GM18519 (cell line): Measurements from ENCODE around the gene BNC2.

Experiments used
- ATAC-seq: cut with Tn5 transposase; IDR thresholded peaks from one replicate; pipeline ENCODE4 v1.9.1; 2021; ENCODE audit warnings: mild to moderate bottlenecking, moderate library complexity; ENCODE audit not compliant: unreplicated experiment, low FRiP score

BNC2 gene

DNA sequence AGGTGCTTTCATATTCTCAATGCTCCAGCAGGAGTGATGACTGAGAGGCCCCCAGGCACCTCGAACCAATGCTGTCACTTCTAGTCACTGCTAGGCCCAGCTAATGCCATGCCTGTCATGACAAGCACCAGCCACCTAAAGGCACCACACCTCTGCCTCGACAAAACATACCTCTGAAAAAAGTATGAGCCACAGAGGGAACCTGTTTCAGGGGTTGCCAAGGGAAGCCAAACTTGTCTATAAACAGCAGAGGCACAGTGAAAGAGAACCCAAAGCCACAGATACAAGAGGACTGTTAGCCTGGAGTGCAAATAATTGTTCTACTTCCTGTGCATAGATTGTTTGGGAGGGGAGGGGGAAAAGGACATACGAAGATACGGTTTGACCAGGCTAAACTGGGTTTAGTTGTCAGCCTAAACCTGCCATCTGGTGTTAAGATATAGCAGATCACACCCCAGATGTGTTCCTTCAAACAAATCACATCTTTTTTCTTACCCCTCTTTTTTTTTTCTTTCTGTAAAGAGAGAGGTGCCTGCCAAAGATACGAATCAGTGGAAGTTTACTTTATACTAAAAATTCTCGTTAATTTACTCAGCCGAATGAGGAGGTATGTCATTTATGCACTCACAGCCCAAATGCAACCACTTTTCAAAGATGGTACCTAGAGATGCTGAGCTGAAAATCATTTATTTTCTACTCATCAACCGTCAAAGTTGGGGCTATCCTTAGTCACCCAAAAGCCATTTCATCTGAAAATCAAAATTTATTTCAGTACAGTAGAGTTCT is 45.7 kb downstream of the BNC2 start:
- ATAC-seq: no peak

DNA sequence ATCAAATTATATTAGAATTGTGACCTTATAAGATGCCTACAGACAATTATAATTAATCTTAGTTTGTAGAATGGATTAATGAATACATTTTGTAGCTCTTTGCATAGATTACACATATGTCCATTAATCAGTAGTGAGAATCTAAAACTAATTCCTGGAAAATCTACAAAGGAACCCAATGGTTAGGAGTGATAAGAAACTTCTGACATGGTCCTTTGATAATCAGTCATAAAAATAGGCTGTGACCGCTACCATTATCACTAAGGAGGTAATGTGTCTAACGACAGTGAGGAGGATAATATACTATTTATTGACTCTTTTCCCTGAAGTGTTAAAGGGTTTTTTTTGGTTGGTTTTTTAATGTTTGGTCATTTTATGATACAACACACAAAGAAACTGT is 46.6 kb downstream of the BNC2 start:
- no peak for ATAC-seq

DNA sequence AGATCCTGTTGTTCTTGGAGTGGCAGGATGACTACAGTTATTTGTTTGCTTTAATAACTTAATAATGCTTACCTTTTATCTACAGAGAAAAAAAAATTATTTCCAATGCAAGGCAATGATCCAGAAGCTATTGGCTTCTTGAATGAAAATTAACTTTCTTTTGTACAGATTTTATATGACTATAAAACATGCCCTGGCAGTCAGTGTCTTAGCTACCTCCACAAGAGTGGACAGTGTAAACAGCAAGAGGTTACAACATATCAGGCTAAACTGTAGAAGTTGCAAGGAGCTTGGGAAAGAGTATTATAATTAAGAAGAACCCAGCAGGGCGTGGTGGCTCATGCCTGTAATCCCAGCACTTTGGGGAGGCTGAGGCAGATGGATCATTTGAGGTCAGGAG is 49.1 kb downstream of the BNC2 start:
- no peak for ATAC-seq

DNA sequence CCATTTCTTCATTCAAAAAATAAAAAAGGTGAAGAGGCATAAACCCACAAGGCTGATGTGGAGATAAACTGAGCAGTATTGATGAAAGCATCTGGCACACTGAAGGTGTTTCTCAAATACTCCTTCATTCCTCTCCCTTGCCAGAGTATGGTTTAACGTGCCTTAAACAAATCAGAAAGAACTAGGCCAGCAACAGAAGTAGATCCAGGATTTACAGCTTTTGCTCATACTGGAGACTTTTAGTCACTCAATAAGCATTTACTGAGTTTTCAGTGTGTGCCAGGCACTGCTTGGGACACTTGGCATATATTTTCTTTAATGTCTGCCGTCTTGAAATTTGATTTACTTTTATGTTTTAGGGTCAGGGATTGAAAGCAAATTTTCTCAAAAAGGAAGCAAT is 53.0 kb downstream of the BNC2 start:
- ATAC-seq: no peak

DNA sequence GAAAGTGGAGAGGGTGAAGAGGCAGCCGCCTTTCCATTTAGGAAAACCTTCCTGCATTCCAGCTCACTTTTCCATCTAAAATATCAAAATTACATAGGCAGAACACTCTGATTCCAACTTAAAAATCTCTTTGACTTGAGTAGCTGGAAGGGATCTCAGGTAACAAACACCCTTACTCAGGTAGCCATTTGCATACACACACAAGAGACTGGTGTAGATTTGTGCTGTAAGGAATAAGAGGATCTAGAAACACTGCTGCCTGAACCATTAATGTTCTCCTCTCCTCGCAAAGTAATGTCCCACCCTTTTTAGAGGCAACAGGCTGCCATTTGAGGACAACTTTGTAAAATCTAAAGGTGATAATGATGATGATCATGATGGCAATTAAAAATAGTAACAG is 53.5 kb downstream of the BNC2 start:
- ATAC-seq: no peak

DNA sequence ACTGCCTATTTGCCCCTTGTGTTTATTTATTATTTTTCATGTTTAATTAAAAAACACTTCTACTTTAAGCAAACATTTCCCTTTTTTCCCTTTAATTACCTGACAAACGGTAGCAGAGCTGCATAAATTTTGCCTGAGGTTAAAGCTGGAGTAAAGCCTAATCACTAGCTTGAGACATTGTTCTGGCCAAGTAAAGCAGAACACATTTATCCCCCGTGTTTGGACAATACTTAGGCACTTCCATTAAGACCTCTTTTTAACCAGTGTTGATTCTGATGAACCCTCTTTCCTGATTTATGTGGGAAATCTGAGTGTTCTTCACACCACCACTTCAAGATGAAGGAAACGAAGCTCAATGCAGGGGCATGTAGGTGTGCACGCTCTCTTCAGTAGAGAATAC is 54.5 kb downstream of the BNC2 start:
- no peak for ATAC-seq

DNA sequence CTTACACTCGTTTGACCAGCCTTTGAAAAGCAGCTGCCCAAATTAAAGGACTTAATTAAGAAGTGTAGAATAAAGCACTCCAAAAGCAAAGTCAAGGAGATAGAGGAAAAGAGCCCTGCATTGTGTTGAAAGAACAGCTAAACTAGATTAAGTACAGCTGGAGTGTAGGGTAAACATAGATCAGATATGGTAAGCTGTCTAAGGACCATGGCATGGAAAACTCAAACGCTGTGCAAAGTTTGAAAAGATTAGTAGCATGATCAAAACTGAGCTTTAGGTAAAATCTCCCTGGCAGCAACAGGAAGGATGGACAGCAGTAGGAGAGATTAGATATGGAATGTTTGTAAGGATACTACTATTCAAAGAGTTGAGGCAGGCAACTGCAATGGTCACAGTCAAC is 55.4 kb downstream of the BNC2 start:
- no peak for ATAC-seq

DNA sequence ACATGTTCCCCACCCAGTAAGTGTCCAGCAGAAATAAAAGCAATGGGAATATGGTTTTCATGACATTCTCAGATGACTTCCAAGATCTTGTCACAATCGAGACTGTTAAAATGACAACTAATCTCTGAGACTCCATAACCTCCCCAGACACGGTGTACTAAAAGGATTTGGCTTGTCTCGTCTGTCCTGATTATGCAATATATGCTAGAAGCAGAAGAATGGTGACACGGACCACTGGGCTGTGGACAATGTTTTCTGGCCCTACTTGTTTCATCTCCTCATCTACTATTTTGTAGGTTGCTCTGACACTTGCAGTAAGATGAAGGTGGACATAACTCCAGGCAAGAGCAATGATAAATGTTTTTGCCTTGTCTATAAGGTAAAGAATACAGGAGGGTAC is 56.6 kb downstream of the BNC2 start:
- no peak for ATAC-seq

DNA sequence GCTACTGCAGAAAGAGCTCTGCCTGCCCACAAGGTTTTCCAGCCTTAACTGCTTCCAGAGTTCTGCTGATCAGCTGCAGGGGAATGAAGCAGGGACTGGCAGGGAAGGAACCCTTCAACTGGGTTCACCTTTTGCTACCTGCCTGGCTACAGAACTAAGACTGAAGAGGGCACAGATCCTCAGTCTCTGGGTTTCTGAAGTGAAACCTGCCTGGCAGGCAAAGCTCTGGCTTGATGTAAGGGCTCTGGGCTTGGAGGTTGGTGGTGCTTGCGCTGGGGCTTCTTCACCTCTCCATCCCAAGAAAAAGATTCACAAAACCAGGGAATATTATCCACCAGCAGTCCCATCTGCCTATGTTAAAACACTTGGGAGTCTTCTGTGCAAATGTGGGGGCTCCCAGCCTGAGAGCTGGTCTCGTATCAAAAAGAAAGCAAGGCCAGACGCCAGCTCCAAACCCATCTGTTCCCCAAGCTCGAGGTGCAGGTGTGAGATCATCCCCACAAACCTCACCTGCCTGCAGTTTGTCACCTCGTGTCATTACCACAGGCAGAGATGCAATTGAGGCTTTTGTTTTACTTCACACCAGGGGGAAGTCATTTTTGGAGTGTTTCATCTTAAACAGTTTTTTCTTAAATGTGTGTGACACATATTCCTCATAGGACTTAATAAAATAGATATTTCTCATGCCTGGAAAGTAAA is 58.3 kb downstream of the BNC2 start:
- no peak for ATAC-seq

DNA sequence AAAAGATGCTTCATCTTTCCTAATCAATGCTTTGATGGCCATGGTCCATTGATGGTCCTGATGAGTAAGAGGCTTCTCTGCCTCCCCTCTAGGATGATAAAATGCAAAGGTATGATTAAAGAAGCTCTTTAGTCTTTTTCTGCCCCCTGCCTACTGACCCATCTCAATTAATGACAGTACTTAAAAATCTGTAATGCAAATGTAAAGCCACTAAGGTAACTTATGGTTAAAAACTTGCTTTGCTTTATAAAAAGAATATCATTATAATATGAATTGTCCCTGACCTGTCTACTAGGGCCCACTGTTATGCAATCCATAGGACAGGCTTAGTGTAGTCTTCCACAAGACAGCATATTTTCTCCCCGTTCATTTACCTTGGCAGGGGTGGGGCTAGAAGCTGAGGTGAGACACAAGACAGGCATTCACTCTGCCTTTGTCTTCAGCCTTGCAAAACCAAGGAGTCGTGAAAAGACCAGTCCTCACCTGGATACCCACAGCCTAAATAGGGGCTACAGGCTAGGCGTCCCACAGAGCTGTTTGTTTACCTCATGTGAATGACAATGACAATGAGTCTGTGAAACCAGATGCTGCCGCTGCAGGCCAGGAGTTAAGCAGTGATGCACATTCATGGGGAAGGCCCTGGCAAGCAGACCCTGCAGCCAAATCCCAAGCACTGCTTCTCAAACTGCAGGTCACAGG is 60.4 kb downstream of the BNC2 start:
- ATAC-seq: no peak

DNA sequence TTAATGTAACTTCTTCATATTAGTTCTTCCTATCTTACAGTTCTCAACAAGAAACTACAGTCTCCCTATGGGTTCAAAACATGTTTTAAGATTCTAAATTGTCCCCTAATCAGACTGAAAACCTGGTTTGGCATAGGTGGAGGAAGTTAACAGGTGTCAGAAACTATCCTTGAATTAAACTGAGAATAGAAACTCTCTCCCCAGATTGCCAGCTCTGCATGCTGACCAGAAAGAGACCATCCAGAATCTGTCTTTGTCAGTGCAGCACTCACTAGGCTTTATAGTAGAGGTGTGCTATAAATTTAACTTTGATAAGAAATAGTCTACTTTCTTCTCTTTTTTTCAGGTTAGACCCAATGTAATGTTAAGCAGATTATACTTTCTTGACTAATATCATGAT is 63.8 kb downstream of the BNC2 start:
- ATAC-seq: no peak

DNA sequence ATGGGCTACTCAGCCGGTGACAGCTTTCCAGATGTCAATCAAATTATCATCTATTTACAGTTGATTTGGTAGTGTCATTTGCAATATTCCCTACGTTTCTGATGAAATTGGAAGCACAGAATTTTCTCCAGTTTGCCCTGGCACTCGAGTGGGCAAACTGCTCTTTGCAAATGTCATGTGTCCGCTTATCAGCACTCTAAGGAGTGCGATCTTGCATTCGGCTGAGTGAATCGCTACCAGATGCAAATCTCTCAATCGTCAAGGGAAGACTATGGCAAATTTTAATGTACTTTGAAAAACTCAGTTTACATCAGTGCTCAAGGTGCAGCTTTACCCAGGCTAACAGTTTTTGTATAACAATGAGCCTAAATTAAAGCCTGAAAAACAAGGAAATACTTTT is 66.8 kb downstream of the BNC2 start:
- no peak for ATAC-seq

DNA sequence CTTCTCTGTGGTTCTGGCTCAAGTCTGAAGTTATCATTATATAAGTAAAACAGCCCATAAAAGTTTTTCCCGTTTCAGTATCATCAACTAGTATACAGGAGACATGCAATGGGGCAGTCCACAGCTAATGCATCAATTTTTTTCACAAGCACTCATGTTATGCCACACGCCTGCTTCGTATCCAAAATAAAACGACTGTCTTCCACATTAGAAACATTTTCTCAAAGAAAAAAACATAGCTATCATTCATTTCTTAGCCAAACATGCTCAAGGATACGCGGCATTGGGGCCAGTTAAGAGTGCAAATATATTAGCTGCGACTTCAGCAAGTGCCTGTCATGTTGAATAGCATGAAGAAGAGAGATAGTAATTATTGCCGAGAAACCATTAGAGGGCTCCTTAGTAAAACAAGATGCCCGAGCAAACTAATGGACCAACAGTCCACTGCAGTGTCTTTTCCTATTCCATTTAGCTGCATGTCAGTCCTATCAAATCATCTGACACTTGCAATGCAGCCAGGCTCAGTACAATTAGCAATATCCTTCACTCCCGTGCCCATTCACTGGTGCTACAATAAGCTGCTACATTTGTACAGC is 68.5 kb downstream of the BNC2 start:
- ATAC-seq: no peak

DNA sequence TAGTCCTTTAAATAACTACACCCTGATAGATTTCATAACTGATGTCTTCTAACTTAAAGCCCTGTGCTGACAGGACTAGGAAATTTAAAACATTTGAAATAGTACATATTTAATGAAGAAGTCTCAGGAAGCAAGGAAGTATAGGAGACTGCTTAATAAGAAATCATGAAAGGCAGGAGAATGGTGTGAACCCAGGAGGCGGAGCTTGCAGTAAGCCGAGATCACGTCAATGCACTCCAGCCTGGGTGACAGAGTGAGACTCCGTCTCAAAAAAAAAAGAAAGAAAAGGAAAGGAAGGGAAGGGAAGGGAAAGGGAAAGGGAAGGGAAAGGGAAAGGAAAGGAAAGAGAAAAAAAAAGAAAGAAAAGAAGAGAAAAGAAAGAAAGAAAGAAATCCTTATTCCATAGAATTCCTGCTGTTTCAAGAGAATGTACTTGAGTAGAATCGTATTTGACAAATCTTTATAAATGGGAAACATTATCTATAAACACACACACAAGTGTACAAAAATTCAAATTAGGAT is 74.1 kb downstream of the BNC2 start:
- no peak for ATAC-seq

DNA sequence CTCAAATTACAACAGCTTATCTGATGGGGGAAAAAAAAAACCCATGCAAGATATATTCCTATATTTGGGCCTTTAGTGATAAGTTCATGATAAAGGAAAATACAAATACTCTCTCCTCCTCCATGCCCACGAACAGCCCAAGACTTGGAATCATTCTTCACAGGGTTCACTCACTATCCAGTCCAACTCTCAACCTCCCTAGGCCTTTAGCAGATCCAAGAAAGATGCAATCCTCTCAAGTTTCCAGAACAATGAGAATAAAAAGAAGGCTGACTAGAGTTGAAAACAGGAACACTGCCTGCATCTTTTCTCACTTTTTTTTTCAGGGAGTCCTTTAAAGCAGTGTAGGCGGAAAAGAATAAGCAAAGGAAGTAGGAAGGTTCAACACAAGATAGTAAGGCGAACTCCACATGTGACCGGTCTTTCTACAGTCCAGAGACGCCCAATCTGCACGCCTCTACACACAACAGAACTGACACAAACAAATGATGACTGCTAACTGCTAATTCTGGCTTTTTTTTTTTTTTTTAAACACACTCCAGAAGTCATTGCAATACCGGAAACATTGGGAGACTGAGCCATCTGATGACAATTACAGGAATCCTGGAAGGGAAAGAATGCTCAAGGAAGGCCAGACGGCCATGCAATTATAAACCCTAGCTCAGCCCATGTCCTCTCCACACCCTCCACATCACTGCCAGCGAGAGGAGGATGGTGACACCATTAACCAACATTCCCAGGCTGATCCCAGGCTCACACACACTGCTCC is 75.4 kb downstream of the BNC2 start:
- ATAC-seq: no peak

DNA sequence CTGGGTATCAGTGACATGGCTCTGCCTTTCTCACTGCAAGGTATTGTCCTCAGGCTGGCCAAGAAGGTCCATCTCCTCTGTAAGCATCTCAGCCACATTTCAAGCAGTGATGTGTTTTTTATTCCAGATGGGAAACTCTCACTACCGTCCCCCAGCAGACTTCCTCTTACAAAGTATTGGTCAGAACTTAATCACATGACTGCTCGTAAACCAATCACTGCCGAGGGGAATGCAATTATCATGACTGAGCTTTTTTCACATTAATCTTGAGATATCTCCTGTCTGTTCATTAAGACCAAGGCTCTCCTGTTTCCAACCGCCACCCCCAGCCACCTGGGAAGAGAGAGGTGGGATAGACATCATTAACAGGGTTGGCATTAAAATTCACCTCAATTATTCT is 76.4 kb downstream of the BNC2 start:
- no peak for ATAC-seq

DNA sequence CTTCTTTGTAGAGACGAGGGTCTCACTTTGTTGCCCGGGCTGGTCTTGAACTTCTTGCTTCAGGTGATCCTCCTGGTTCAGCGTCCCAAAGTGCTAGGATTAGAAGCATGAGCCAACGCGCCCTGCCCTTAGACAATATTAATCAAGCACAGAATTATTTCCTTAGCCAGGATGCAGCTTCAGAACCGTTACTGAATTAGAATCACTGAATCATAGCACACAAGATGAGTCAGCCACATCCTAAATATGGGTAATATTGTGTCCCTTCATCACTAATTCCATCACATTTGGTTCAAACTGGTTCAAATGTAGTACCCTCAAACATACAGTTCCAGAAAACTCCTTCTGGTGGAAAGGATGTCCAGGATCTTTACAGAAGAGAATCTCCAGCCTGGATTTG is 82.7 kb downstream of the BNC2 start:
- no peak for ATAC-seq

DNA sequence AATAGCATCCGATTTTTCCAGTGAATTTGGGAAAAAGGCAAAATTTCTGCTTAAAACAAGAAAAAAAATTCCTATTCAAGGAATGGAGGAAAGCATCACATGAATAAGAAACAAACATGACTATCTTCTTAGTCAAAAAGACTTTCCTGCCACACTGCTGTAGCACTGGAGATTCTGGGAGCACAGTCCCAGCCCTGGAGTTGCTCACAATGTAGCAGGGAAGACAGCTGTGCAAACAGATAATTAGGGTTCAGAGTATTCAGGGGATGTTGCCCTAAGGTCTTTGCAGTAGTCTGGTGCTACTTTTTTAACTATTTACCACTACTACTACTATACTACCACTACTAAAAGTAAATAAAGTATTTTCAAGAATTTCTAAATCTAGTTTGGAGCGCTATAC is 86.5 kb downstream of the BNC2 start:
- ATAC-seq: no peak

DNA sequence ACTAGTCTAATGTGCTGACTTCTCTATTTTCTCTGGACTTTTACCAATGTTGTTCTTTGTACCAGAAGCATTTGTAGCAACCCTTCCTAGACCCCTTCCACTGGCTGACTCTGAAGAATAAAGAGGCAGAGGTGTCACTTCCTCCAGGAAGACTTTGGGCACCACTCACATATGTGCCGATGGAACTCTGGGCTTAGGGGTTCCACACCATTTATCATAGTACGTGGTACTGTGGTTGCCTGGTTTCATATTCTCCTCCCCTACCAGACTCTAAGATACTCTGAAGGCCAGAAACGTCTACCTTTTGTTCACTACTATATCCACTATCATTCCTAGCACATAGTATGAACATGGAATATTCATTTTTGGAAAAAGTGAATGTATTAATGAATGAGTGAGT is 88.0 kb downstream of the BNC2 start:
- no peak for ATAC-seq

DNA sequence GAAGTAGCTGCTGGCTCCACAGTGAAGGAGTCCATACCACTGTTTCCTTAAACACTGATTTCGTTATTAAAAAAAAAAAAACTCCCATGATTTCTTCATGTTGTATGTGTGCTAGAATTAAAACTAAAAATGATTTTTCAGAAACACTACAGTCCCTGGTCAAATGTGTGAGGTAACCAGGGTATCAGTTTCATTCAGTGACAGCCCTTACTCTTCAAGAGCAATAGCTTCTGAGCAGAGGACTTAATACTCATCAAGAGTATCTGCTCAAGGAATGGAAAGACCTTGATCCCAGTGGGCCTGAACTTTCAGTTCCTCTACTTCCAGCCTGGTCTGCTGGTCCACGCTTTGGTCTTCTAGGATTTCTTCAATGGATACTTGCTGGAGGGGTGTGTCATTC is 95.1 kb downstream of the BNC2 start:
- no peak for ATAC-seq
